ENCODE results near the gene RHOJ. TPM values are rescaled to one million over a fixed set of nuclear protein-coding genes. Genes with fewer than 3 reads are reported as not detected.

RHOJ gene
- total and polyA plus RNA-seq, 2 of the 13 experiments (the other 11 are each of a cell fraction or from before 2014, with no cell fraction given): 0.22 to 1.3 TPM

- FAIRE-seq: no peak
- no peaks in the 10 kb centered on the region; a peak in 1 of 5 replicates for H3K27me3 ChIP-seq (ENCODE audit: control insufficient read depth in 1 of 2, insufficient read depth in 2 of 2, low read length in 2 of 2)
- no peaks in the 10 kb centered on the region for H3K36me3 ChIP-seq (replicated peaks in 1 of 2; ENCODE audit: control insufficient read depth in 1 of 2, insufficient read depth in 2 of 2, low read length in 2 of 2)
- no TSS peak for BruUV-seq (replicated peaks)
- H2AFZ ChIP-seq (ENCODE audit: low read length): no peak overlapping the region
- CTCF ChIA-PET (ENCODE audit: low intra/inter-chr PET ratio, low total read pairs): no interaction called here
- 17% methylated on average over 7 of the region's 7 CpGs for WGBS (ENCODE audit: low lambda C conversion rate)
- in situ Hi-C loops (cut with HindIII; ENCODE audit: extremely low pct_ligation_motif_present, low pct_unique_long_range_greater_than_20kb): no loop called here
- ATAC-seq: no peak
- H3K9me3 ChIP-seq (ENCODE audit: low read length): no peaks in the 10 kb centered on the region
- POLR2A ChIA-PET: no interaction called here
- H3K79me2 ChIP-seq (ENCODE audit: insufficient read depth, low read length): no peaks in the 10 kb centered on the region
- no peaks in the 10 kb centered on the region for H4K20me1 ChIP-seq (ENCODE audit: insufficient read depth, low read length)
- DNase-seq (ENCODE audit: low spot score): no peak
- TF ChIP-seq ETV6 (CRISPR knock-in tag; conservative IDR thresholded peaks at IDR 0.05): no peak
- no peak for TF ChIP-seq ASH2L (IDR thresholded peaks at IDR 0.05; ENCODE audit: insufficient read length, low read depth, low read length)
- no peak for TF ChIP-seq SIX1 (CRISPR knock-in tag; IDR thresholded peaks at IDR 0.05; ENCODE audit: borderline replicate concordance)
- TF ChIP-seq NFYC (CRISPR knock-in tag; IDR thresholded peaks at IDR 0.05): no peak
- TF ChIP-seq U2AF2 (IDR thresholded peaks at IDR 0.05; ENCODE audit: low read depth, low read length): no peak
- TF ChIP-seq FOXP1 (IDR thresholded peaks at IDR 0.05): no peak
- no peak for TF ChIP-seq FOXP1 (CRISPR knock-in tag; IDR thresholded peaks at IDR 0.05)
- no peak for TF ChIP-seq MTF1 (CRISPR knock-in tag; IDR thresholded peaks at IDR 0.05)
- no peak for TF ChIP-seq SAFB2 (CRISPR knock-in tag; IDR thresholded peaks at IDR 0.05; ENCODE audit: borderline replicate concordance, low read depth)
- no peak for TF ChIP-seq ZNF646 (CRISPR knock-in tag; IDR thresholded peaks at IDR 0.05)
- TF ChIP-seq THAP11 (CRISPR knock-in tag; IDR thresholded peaks at IDR 0.05): no peak
- TF ChIP-seq TGIF2 (CRISPR knock-in tag; IDR thresholded peaks at IDR 0.05): no peak
- no peak for TF ChIP-seq ZNF878 (CRISPR knock-in tag; IDR thresholded peaks at IDR 0.05)
- no peak for TF ChIP-seq KLF6 (CRISPR knock-in tag; IDR thresholded peaks at IDR 0.05)
- no peak for TF ChIP-seq ZNF619 (CRISPR knock-in tag; IDR thresholded peaks at IDR 0.05)
- TF ChIP-seq MEF2D (CRISPR knock-in tag; IDR thresholded peaks at IDR 0.05): no peak
- no peak for TF ChIP-seq UBTF (CRISPR knock-in tag; IDR thresholded peaks at IDR 0.05)
- TF ChIP-seq CBFB (CRISPR knock-in tag; IDR thresholded peaks at IDR 0.05): no peak
- no peak for TF ChIP-seq GTF2F1 (IDR thresholded peaks at IDR 0.05; ENCODE audit: low read length)
- TF ChIP-seq ZNF180 (CRISPR knock-in tag; IDR thresholded peaks at IDR 0.05; ENCODE audit: borderline replicate concordance, low read depth): no peak
- H3K27ac ChIP-seq (ENCODE audit: extremely low read length, insufficient read depth, low read length): no peak overlapping the region
- intact Hi-C loops (cut with micrococcal nuclease; ENCODE audit: unreplicated experiment): no loop called here
- H3K4me2 ChIP-seq (ENCODE audit: low read depth, low read length): no peak overlapping the region
- no peaks in the 10 kb centered on the region for H3K4me1 ChIP-seq (ENCODE audit: insufficient read depth, low read length)
- H3K9ac ChIP-seq (ENCODE audit: insufficient read depth, low read depth, low read length): no peak overlapping the region
- H3K4me3 ChIP-seq (replicated peaks in 1 of 3; ENCODE audit: insufficient read depth in 1 of 3, low read depth in 2 of 3, low read length in 3 of 3): no peak overlapping the region
Measured at GRCh38 chr14:63237791-63238190, 33.5 kb downstream of the RHOJ start.
